Neural progenitor cell (in vitro differentiated cells): ENCODE results near the gene AVEN.

Experiments
- CTCF ChIP-seq: fragments of 200-600 bp; sonication (generic); IDR thresholded peaks from 2 replicates; pipeline ENCODE4 v1.5.1; 2017; ENCODE audit warnings: antibody characterized with exemption, mild to moderate bottlenecking
- EZH2 ChIP-seq: fragments of 200-600 bp; sonication (generic); IDR thresholded peaks from 2 replicates; pipeline ENCODE4 v1.6.1; 2017; ENCODE audit warnings: antibody characterized with exemption, mild to moderate bottlenecking, moderate library complexity
- EZH2phosphoT487 ChIP-seq: fragments of 200-600 bp; sonication (generic); IDR thresholded peaks from 2 replicates; pipeline ENCODE4 v1.6.1; 2017; ENCODE audit warnings: antibody characterized with exemption

- TF ChIP-seq CTCF (no peak), EZH2 (no peak), EZH2phosphoT487 (no peak)
Observed at GRCh38 chr15:33872416-33873106, 166.4 kb downstream of the AVEN start.
